22Rv1 (cell line): ENCODE data around the gene HRH2.

Source experiments
- CTCF ChIP-seq: fragments of 450-650 bp; IDR thresholded peaks from 2 replicates; pipeline ENCODE4 v1.5.1; 2017; ENCODE audit warnings: mild to moderate bottlenecking
- ZFX ChIP-seq: fragments of 450-650 bp; IDR thresholded peaks from 2 replicates; pipeline ENCODE4 v1.6.1; 2017; ENCODE audit warnings: antibody characterized with exemption, borderline replicate concordance

- TF ChIP-seq CTCF, result no peak
- TF ChIP-seq ZFX, result no peak
These were observed 31.5 kb downstream of the HRH2 start for GRCh38 chr5:175689147-175689991.
